Uterus (tissue), 4 donors: ENCODE data around the gene C5orf15. TPM values are rescaled to one million over a fixed set of nuclear protein-coding genes. Genes with fewer than 3 reads are reported as not detected.

Source experiments
- DNase-seq, 2 donors: peaks; one replicate each; pipeline ENCODE4 v3.0.0-alpha.2; 2019 to 2020
- H3K27ac ChIP-seq, 2 donors: fragments of 200-600 bp; sonication (generic); 1 replicate in 1 of 2; 2 replicates in 1 of 2; pipeline ENCODE4 v1.5.1; 2016 to 2018
- H3K27me3 ChIP-seq, 2 donors: fragments of 200-600 bp; sonication (generic); one replicate each; pipeline ENCODE4 v1.5.1; 2018 to 2019; ENCODE audit warnings: control low read depth in 1 of 2
- H3K36me3 ChIP-seq, 2 donors: fragments of 200-600 bp; sonication (generic); one replicate each; pipeline ENCODE4 v1.5.1; 2019; ENCODE audit warnings: control low read depth in 1 of 2
- H3K4me1 ChIP-seq, 2 donors: fragments of 200-600 bp; sonication (generic); one replicate each; pipeline ENCODE4 v1.5.1; 2018 to 2019; ENCODE audit warnings: control low read depth in 1 of 2
- H3K4me3 ChIP-seq, 2 donors: fragments of 200-600 bp; sonication (generic); 1 replicate in 1 of 2; 2 replicates in 1 of 2; pipeline ENCODE4 v1.5.1; 2018 to 2019; ENCODE audit warnings: mild to moderate bottlenecking in 1 of 2
- H3K9me3 ChIP-seq, 2 donors: fragments of 200-600 bp; sonication (generic); one replicate each; pipeline ENCODE4 v1.5.1; 2019; ENCODE audit warnings: control low read depth in 1 of 2
- POLR2A ChIP-seq, 2 donors: fragments of 450-650 bp; IDR thresholded peaks; one replicate each; pipeline ENCODE4 v1.6.1; 2016; ENCODE audit warnings: antibody characterized with exemption in 2 of 2, mild to moderate bottlenecking in 1 of 2, moderate library complexity in 1 of 2
- intact Hi-C: fragments of 100-400 bp; cut with DNase I; formaldehyde crosslinking; loops from one replicate; pipeline ENCODE4 v1.15.1; 2023; ENCODE audit warnings: low total_unique reads
- total RNA-seq, 4 donors: library from RNA; depleted of rRNA in 3 of 4; stranded (reverse); fragments of >200 nt in 3 of 4; gene quantifications; one replicate each; pipeline versions ENCODE4 v1.1.0 to v1.2.4, GENCODE V29; 2014 to 2023
- TF ChIP-seq, protein P1 (sequence below), 4 experiments: fragments of 200-600 bp in 2 of 4; fragments of 450-650 bp in 2 of 4; sonication (generic) in 2 of 4; IDR thresholded peaks; one replicate each; pipeline ENCODE4 v1.5.1; 2016 to 2019; ENCODE audit warnings: antibody characterized with exemption in 4 of 4, mild to moderate bottlenecking in 2 of 4, moderate library complexity in 1 of 4
- donor health status: DM: yes; HTN: yes; CAD: no.

The C5orf15 gene
- total RNA-seq, 4 donors from 2014 or later = 10.5 to 98.9 (median 27.5) TPM

- no peak overlapping the region for H3K27ac ChIP-seq
- no peak overlapping the region for H3K4me3 ChIP-seq
- no peak for TF ChIP-seq POLR2A (IDR thresholded peaks at IDR 0.05)
- TF ChIP-seq, protein P1, sequence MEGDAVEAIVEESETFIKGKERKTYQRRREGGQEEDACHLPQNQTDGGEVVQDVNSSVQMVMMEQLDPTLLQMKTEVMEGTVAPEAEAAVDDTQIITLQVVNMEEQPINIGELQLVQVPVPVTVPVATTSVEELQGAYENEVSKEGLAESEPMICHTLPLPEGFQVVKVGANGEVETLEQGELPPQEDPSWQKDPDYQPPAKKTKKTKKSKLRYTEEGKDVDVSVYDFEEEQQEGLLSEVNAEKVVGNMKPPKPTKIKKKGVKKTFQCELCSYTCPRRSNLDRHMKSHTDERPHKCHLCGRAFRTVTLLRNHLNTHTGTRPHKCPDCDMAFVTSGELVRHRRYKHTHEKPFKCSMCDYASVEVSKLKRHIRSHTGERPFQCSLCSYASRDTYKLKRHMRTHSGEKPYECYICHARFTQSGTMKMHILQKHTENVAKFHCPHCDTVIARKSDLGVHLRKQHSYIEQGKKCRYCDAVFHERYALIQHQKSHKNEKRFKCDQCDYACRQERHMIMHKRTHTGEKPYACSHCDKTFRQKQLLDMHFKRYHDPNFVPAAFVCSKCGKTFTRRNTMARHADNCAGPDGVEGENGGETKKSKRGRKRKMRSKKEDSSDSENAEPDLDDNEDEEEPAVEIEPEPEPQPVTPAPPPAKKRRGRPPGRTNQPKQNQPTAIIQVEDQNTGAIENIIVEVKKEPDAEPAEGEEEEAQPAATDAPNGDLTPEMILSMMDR (IDR thresholded peaks at IDR 0.05) = no peak
- peaks cover 0 to 18% of the 10 kb centered on the region in 2 donors for H3K4me1 ChIP-seq
- no peaks in the 10 kb centered on the region for H3K27me3 ChIP-seq
- H3K36me3 ChIP-seq = no peaks in the 10 kb centered on the region
- DNase-seq = no peak
- intact Hi-C loops = no loop called here
- H3K9me3 ChIP-seq = no peaks in the 10 kb centered on the region
Observed at GRCh38 chr5:134000696-134001453, 32.5 kb upstream of the C5orf15 start.

DNA sequence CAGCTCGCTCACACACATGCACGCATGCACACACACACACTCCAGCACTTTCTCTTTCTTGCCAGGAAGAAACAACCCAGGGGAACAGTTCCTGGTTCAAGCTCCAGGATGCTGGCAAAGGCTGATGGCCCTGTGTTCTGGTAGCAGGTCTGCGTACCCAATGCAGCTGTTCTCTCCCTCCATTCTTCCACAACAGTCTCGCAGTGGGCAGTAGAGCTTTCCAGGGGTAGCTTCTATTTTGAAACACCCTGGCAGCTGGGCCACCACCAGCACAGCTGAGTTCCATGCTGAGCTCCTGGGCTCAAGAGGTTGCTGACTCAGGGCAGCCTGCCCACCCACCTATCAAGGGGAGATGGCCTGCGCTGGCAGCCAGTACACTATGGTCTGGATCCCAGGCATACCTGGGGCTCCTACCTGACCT is 31.7 kb upstream of the C5orf15 start:
- DNase-seq = no peak
- H3K9me3 ChIP-seq = no peaks in the 10 kb centered on the region
- no peak overlapping the region for H3K27ac ChIP-seq
- peaks cover 0 to 25% of the 10 kb centered on the region in 2 donors for H3K4me1 ChIP-seq
- H3K27me3 ChIP-seq = no peaks in the 10 kb centered on the region
- H3K36me3 ChIP-seq = no peaks in the 10 kb centered on the region
- TF ChIP-seq, protein P1 (IDR thresholded peaks at IDR 0.05) = no peak
- TF ChIP-seq POLR2A (IDR thresholded peaks at IDR 0.05) = no peak
- intact Hi-C loops = no loop called here
- no peak overlapping the region for H3K4me3 ChIP-seq

GRCh38 chr5:133998807-133999206 is 30.4 kb upstream of the C5orf15 start:
- no peaks in the 10 kb centered on the region for H3K27me3 ChIP-seq
- H3K27ac ChIP-seq = no peak overlapping the region
- intact Hi-C loops = no loop called here
- TF ChIP-seq, protein P1 (IDR thresholded peaks at IDR 0.05) = no peak
- TF ChIP-seq POLR2A (IDR thresholded peaks at IDR 0.05) = no peak
- no peaks in the 10 kb centered on the region for H3K36me3 ChIP-seq
- H3K4me1 ChIP-seq = peaks cover 0 to 34% of the 10 kb centered on the region in 2 donors
- no peak for DNase-seq
- H3K9me3 ChIP-seq = no peaks in the 10 kb centered on the region
- H3K4me3 ChIP-seq = no peak overlapping the region

DNA sequence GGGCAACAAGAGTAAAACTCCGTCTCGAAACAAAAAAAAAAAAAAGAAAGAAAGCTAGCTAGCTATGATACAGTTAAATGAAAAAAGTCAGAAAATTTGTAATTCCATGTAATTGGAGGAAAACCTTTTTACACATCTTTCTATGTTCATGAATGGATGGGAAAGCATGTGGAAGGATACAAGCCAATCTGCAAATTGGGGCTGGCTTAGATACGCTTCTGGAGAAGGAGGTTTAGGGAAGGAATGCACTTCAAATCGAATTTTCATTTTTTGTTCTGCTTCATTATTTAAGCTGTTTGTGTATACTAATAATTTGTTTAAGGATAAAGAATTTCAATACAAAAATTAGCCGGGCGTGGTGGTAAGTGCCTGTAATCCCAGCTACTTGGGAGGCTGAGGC is 29.6 kb upstream of the C5orf15 start:
- intact Hi-C loops = no loop called here
- TF ChIP-seq, protein P1 (IDR thresholded peaks at IDR 0.05) = no peak
- TF ChIP-seq POLR2A (IDR thresholded peaks at IDR 0.05) = no peak
- H3K36me3 ChIP-seq = no peaks in the 10 kb centered on the region
- H3K4me3 ChIP-seq = no peak overlapping the region
- H3K9me3 ChIP-seq = no peaks in the 10 kb centered on the region
- peaks cover 0 to 29% of the 10 kb centered on the region in 2 donors for H3K4me1 ChIP-seq
- no peak for DNase-seq
- H3K27ac ChIP-seq = no peak overlapping the region
- H3K27me3 ChIP-seq = no peaks in the 10 kb centered on the region

DNA sequence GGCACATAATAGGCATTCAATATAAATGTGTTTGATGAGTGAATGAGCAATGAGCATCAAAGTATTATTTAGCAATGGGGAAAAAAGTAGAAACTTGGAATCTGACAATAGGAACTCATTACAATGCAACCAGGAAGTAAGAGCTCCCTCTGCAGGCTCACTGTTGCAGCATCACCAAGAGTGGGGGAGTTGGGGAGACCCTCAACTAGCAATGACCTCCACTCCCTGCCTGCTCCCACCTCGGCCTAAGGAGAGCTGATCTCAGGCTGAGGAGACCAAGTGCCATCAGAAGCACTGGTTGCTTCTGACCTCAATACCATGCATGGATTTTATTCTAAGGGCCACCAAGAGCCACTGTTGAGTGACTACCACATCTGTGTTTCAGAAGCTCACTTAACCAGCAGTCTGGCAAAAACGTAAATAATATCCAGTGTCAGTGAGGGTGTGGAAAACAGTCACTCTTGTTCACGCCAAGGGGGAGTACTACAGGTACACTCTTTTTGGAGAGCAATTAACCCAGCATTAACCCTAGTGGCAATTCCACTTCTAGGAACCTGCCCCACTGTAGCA is 28.3 kb upstream of the C5orf15 start:
- TF ChIP-seq POLR2A (IDR thresholded peaks at IDR 0.05) = no peak
- TF ChIP-seq, protein P1 (IDR thresholded peaks at IDR 0.05) = no peak
- DNase-seq = no peak
- Histone ChIP-seq H3K4me3 (no peak overlapping the region), H3K9me3 (no peaks in the 10 kb centered on the region), H3K4me1 (peaks cover 0 to 21% of the 10 kb centered on the region in 2 donors), H3K36me3 (no peaks in the 10 kb centered on the region), H3K27ac (no peak overlapping the region), H3K27me3 (no peaks in the 10 kb centered on the region)
- intact Hi-C loops = no loop called here
